NCI-H187 treated with DMSO at 0.1 percent for 48 hours (cell line): Measurements from ENCODE around the gene PDIA2.
"Not testable (repeated sequence)": the region's sequence is repeated elsewhere in the genome, so short reads cannot be mapped to it uniquely, and the experiment has no call there.

Experiments
- DNase-seq: peaks from one replicate; lab custom pipeline; 2025; lab: John Stamatoyannopoulos, UW

PDIA2 gene

GRCh38 chr16:333406-334094 is 50.6 kb downstream of the PDIA2 start:
- DNase-seq, result no peak

GRCh38 chr16:334164-334832 is 51.3 kb downstream of the PDIA2 start:
- DNase-seq, result not testable (repeated sequence)

- not testable (repeated sequence) for DNase-seq
These were observed 52.1 kb downstream of the PDIA2 start for GRCh38 chr16:334861-335632.

- no peak for DNase-seq
These were observed 53.3 kb downstream of the PDIA2 start for GRCh38 chr16:336269-336668.
